EH (cell line): ENCODE measurements around the gene MRAS.
"Not testable (repeated sequence)": the region's sequence is repeated elsewhere in the genome, so short reads cannot be mapped to it uniquely, and the experiment has no call there.

ENCODE experiments used
- DNase-seq: peaks from one replicate; pipeline ENCODE4 v3.0.0-alpha.2; 2015; ENCODE audit warnings: low read depth

Gene MRAS

GRCh38 chr3:138367326-138367850, 19.0 kb downstream of the MRAS start:
- DNase-seq, result no peak

GRCh38 chr3:138367911-138368310, 19.5 kb downstream of the MRAS start:
- DNase-seq, result peak; percentile 29

- no peak for DNase-seq
These were observed 20.9 kb downstream of the MRAS start for GRCh38 chr3:138369151-138369900.

GRCh38 chr3:138370321-138370720, 21.9 kb downstream of the MRAS start:
- DNase-seq, result no peak

DNA sequence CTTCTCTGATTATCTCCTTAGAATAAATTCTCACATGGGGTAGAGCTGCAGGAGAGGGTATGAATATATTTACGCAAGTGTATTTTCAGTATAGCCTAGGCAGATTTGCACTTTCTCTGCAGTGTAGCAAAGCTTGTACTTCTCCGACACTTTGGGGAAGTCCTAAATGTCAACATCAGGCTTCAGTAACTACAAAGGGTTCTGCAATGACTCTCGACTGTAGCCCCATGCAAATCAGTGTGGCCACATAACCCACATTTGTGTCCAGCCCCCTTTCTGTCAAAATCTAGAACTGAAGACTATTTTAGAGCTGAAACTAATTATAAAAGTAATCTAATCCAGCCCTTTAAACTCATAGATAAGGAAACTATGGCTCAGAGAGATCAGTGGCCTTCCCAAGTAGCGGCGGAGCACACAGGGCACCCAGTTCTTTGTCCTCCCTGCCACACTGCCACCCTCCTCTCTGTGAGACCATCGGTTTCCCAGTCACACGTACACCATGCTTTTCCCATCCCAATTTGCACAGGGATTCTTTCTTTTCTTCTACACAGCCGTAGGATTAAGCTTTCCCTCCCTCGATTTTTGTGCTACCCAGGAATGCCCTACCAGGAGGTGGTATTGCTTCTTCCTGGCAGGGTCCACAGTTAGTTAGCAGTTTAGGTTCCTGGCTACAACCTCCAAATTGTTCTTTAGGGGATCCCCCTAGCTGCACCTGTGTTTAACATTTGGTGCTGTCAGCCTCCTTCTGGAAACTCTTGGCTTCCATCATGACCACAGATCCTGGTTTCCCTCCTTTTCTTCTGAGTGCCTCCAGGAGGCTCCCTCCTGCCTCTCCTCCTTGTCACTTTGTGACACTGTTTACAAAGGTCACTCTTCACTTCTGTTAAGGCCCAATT, 22.9 kb downstream of the MRAS start:
- no peak for DNase-seq

DNA sequence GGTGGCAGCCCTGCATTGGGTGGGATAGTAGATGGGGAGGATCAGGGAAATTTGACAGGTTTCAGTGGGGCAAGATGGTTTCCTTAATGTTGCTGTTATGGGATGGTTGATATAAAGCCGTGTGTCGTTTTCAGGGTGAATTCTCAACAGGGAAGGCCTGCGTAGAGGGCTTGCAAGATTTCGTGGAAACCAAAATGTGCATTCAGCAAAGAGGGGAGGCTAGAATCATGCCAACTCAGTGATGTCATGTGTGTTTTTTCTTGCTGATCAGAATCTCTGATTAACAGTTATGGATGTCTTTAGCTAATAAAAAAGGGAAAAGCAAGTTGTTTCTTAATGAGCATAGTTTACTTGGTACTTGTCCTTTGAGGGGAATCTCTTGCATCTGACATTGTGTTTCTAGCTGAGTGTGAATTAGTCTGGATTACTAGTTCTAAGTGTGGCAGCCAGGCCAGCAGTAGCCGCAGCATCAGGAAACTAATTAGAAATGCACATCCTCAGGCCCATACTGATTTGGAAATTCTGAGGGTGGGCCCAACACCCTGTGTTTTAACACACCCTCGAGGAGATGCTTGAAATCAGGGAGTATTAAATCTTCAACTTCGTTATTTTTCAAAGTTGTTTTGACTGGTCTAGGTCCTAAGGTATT, 24.8 kb downstream of the MRAS start:
- DNase-seq, result peak; percentile 7

DNA sequence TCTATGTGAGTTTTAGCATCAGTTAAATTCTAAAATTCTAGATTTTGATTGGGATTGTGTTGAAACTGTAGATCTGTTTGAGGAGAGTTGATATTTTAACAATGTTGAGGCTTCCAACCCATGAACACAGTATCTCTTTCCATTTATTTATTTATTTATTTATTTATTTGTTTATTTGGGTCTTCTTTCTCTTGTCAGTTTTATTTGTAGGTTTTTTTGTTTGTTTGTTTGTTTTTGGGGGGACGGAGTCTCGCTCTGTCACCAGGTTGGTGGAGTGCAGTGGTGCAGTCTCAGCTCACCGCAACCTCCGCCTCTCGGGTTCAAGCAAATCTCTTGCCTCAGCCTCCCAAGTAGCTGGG, 25.3 kb downstream of the MRAS start:
- no peak for DNase-seq

DNA sequence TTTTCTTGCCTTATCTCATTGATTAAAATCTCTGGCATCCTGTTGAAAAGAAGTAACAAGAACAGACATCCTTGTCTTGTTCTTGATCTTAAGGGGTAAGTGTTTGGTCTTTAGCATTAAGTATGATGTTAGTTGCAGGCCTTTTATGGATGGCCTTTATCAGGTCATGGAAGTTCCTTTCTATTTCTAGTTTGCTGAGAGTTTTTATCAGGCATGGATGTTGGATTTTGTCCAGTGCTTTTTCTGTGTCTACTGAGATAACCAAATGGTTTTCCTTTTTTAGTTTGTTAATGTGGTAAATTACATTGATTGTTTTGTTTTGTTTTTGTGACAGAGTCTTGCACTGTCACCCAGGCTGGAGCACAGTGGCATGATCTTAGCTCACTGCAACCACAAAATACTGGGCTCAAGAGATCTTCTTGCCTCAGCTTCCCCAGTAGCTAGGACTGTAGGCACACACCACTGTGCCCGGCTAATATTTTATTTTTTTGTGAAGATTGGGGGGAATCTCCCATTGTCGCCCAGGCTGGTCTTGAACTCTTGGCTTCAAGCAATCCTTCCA, 26.3 kb downstream of the MRAS start:
- peak; percentile 18 for DNase-seq

DNA sequence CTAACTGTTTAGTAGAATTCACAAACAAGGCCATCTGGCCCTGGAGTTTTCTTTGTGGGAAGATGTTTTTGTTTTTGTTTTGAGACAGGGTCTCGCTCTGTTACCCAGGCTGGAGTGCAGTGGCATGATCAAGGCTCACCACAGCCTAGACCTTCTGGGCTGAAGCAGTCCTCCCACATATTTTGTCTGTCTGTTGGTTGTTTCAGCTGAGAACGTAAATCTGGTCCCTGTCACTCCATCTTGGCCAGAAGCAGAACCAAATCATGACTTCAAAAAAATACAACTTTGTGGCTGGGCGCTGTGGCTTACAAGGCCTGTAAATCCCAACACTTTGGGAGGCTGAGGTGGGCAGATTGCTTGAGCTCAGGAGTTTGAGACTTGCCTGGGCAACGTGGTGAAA, 27.1 kb downstream of the MRAS start:
- DNase-seq, result no peak

- no peak for DNase-seq
These were observed 28.3 kb downstream of the MRAS start for GRCh38 chr3:138376663-138377062.

DNA sequence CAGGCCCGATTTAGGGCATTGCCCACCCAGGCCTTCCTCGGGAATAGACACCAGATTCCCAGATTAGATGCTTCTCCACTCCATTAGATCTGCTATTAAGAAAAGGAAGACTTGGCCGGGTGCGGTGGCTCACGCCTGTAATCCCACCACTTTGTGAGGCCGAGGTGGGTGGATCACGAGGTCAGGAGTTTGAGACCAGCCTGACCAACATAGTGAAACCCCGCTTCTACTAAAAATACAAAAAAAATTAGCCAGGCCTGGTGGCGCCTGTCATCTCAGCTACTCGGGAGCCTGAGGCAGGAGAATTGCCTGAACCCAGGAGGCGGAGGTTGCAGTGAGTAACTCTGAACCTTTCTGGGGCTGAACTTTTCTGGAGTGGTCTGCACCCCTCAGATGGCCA, 28.8 kb downstream of the MRAS start:
- DNase-seq, result not testable (repeated sequence)

GRCh38 chr3:138377804-138378203, 29.4 kb downstream of the MRAS start:
- DNase-seq, result no peak

GRCh38 chr3:138378331-138378730, 30.0 kb downstream of the MRAS start:
- no peak for DNase-seq

- no peak for DNase-seq
These were observed 30.6 kb downstream of the MRAS start for GRCh38 chr3:138378990-138379389.

GRCh38 chr3:138381413-138381901, 33.1 kb downstream of the MRAS start:
- DNase-seq, result peak; percentile 56

- peak; percentile 72 for DNase-seq
These were observed 33.8 kb downstream of the MRAS start for GRCh38 chr3:138381950-138382715.

DNA sequence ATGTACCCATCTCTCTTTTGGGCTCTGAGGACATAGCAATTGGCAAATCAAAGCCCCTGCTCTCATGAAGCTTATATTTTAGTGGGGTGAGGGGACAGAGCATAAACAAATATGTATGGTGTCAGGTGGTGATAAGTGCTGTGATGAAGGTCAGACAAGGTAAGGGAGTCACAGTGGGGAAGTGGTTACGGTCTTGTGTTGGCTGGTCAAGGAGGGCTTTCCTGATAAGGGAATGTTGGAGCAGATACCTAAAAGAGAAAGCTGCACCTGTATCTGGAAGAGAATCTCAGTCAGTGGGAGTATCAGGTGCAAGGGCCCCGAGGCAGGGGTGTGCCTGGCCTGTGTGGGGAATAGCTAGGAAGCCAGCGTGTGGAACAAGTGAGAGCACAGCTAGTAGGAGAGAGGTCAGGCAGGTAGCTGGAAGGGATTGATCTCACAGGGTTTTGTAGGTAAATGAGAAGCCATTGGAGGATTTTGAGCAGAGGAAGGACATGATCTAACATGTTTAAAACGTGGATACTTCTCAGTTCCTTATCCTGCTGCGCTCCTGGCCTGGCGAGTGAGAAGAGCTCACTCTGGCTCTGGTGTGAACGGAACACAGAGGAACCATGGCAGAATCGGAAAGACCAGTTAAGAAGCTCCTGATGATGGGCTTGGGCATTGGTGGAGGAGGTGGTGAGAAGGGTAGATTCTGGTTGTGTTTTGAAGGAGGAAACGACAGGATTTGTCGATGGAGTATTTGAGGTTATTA, 35.5 kb downstream of the MRAS start:
- DNase-seq, result no peak

DNA sequence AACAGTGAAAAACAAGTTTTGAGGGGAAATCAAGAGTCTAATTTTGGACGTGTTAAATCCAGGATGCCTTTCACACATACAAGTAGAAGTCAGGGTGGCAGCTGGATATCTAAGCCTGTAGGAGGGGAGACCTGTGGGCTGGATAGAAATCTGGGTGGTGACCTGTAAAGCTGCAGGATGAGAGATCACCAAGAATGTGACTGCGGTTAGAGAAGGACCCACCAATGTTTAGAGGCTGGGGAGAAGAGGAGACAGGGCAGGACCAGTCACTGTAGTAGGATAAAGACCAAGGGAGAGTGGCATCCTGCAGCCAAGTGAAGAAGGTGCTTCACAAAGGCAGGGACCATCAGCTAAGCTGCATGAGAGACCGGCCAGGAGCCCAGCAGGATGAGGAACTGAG, 36.2 kb downstream of the MRAS start:
- no peak for DNase-seq

DNA sequence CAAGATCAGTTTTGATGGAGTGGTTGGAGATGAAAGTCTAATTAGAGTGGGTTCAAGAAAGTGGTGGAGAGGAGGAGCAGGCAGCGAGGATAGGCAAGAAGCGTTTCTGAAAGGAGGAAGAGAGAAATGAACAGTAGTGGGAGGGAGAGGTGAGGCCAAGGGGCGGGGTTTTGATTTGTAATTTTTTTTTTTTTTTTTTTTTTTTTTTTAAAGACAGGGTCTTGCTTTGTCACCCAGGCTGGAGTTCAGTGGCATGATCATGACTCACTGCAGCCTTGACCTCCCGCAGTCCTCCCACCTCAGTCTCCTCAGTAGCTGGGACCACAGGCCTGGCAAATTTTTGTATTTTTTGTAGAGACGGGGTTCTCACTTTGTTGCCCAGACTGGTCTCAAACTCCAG, 36.6 kb downstream of the MRAS start:
- DNase-seq, result no peak

DNA sequence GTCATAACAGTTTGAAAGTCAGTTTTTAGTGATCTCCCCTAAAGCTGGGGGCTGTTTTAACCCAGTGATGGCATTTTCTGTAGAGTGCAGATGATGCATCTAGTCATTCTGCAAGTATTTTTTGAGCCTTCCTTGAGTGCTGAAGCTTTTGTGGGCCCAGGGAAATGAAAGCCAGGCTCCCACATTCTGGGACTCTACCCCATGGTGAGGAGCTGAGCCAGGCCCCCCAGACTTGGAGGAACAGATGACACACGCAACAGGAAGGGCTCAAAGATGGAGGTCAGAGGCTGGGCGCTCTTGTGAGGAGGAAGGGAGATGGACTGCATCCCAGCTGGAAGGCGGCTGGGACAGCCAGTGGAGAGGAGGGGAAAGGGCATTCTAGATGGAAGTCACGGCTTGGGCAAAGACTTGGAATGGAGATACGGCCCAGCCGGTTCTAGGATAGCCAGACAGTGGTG, 40.8 kb downstream of the MRAS start:
- peak; percentile 39 for DNase-seq
